Panc1 (cell line): ENCODE results near the gene NBPF11.
"Not testable (repeated sequence)": the region's sequence is repeated elsewhere in the genome, so short reads cannot be mapped to it uniquely, and the experiment has no call there.

Experiments
- POLR2AphosphoS5 ChIP-seq: IDR thresholded peaks from 2 replicates; pipeline ENCODE4 v1.6.1; 2012; ENCODE audit warnings: mild to moderate bottlenecking, low read depth, low read length, moderate library complexity
- SIN3A ChIP-seq: IDR thresholded peaks from 2 replicates; pipeline ENCODE4 v1.6.1; 2012; ENCODE audit warnings: low read depth, mild to moderate bottlenecking, low read length, moderate library complexity, borderline replicate concordance; ENCODE audit not compliant: insufficient read depth
- TCF7L2 ChIP-seq: IDR thresholded peaks from 2 replicates; pipeline ENCODE4 v1.6.1; 2011; ENCODE audit warnings: mild to moderate bottlenecking, low read depth, low read length, inconsistent platforms
- TF ChIP-seq, protein P1 (sequence below): fragments of 450-650 bp; IDR thresholded peaks from 2 replicates; pipeline ENCODE4 v1.5.1; 2017; ENCODE audit warnings: mild to moderate bottlenecking

DNA sequence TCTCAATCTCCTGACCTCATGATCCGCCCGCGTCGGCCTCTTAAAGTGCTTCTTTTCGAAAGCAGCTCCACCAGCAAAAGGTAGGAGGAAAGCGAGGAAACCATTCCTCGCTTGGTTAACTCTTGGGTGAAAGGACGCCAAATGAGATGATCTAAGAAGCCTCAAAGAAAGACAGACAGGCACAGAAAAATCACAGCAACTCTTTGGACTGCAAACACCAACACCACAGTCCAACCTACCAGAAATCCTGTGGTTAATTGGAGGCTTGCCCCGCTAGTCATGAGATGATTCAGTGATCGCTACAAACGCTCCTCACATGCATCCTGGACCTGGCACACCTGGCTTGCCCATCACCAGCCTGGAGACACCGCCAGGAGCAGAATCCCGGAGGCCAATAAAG, 1.1 kb downstream of the NBPF11 start:
- TF ChIP-seq, protein P1, sequence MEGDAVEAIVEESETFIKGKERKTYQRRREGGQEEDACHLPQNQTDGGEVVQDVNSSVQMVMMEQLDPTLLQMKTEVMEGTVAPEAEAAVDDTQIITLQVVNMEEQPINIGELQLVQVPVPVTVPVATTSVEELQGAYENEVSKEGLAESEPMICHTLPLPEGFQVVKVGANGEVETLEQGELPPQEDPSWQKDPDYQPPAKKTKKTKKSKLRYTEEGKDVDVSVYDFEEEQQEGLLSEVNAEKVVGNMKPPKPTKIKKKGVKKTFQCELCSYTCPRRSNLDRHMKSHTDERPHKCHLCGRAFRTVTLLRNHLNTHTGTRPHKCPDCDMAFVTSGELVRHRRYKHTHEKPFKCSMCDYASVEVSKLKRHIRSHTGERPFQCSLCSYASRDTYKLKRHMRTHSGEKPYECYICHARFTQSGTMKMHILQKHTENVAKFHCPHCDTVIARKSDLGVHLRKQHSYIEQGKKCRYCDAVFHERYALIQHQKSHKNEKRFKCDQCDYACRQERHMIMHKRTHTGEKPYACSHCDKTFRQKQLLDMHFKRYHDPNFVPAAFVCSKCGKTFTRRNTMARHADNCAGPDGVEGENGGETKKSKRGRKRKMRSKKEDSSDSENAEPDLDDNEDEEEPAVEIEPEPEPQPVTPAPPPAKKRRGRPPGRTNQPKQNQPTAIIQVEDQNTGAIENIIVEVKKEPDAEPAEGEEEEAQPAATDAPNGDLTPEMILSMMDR = not testable (repeated sequence)
- TF ChIP-seq POLR2AphosphoS5, TCF7L2, SIN3A: not testable (repeated sequence)
